Prostate gland (tissue), 2 donors: ENCODE results near the gene KLHL12.

Experiments used
- CTCF ChIP-seq, 4 experiments: fragments of 200-600 bp in 2 of 4; fragments of 450-650 bp in 2 of 4; sonication (generic) in 2 of 4; IDR thresholded peaks; 1 replicate in 3 of 4; 2 replicates in 1 of 4; pipeline ENCODE4 v1.5.1; 2016 to 2019; ENCODE audit warnings: antibody characterized with exemption in 4 of 4, mild to moderate bottlenecking in 2 of 4, moderate library complexity in 2 of 4
- POLR2A ChIP-seq: fragments of 450-650 bp; IDR thresholded peaks from one replicate; pipeline ENCODE4 v1.6.1; 2016; ENCODE audit warnings: antibody characterized with exemption, mild to moderate bottlenecking
- POLR2AphosphoS5 ChIP-seq: sonication (generic); formaldehyde crosslinking; IDR thresholded peaks from one replicate; pipeline ENCODE4 v1.6.1; 2017; ENCODE audit warnings: antibody characterized with exemption

- TF ChIP-seq POLR2AphosphoS5, result no peak
- no peak for TF ChIP-seq POLR2A
- no peak for TF ChIP-seq CTCF (IDR thresholded peaks at IDR 0.05)
Observed at GRCh38 chr1:202880062-202880461, 47.0 kb downstream of the KLHL12 start.
